Endodermal cell (in vitro differentiated cells): ENCODE data around the gene HEBP1. TPM values are rescaled to one million over a fixed set of nuclear protein-coding genes. Genes with fewer than 3 reads are reported as not detected.

Source experiments
- DNase-seq: peaks from one replicate; pipeline ENCODE4 v3.0.0-alpha.2; 2017
- H3K27ac ChIP-seq: 2 replicates; pipeline ENCODE4 v1.5.1; 2013; ENCODE audit warnings: mild to moderate bottlenecking, low read depth, low read length, moderate library complexity
- H3K27me3 ChIP-seq: 2 replicates; pipeline ENCODE4 v1.6.1; 2013; ENCODE audit warnings: mild to moderate bottlenecking, low read length, moderate library complexity; ENCODE audit not compliant: insufficient read depth, control insufficient read depth, poor library complexity, severe bottlenecking
- H3K36me3 ChIP-seq: 2 replicates; pipeline ENCODE4 v1.7.0; 2013; ENCODE audit warnings: mild to moderate bottlenecking, low read length, moderate library complexity; ENCODE audit not compliant: control insufficient read depth, insufficient read depth
- H3K4me1 ChIP-seq: one replicate; pipeline ENCODE4 v1.7.0; 2013; ENCODE audit warnings: low read length; ENCODE audit not compliant: control insufficient read depth, insufficient read depth
- H3K4me3 ChIP-seq: 2 replicates; pipeline ENCODE4 v1.5.1; 2013; ENCODE audit warnings: mild to moderate bottlenecking, low read length, moderate library complexity
- H3K9ac ChIP-seq: 2 replicates; pipeline ENCODE4 v1.6.1; 2013; ENCODE audit warnings: mild to moderate bottlenecking, low read length, moderate library complexity; ENCODE audit not compliant: poor library complexity, severe bottlenecking; ENCODE audit errors: extremely low read depth
- H3K9me3 ChIP-seq: 2 replicates; pipeline ENCODE4 v1.6.1; 2013; ENCODE audit warnings: mild to moderate bottlenecking, low read length, moderate library complexity; ENCODE audit not compliant: control insufficient read depth
- H3K27ac Mint-ChIP-seq: 2 replicates; pipeline ENCODE4 v1.8.0; 2020; ENCODE audit warnings: mixed read lengths
- H3K27me3 Mint-ChIP-seq: 2 replicates; pipeline ENCODE4 v1.8.0; 2021; ENCODE audit warnings: mild to moderate bottlenecking, mixed read lengths; ENCODE audit not compliant: insufficient read depth
- H3K36me3 Mint-ChIP-seq: 2 replicates; pipeline ENCODE4 v1.8.0; 2020; ENCODE audit warnings: low read depth, mixed read lengths
- H3K4me1 Mint-ChIP-seq: 2 replicates; pipeline ENCODE4 v1.8.0; 2020; ENCODE audit warnings: mixed read lengths
- H3K4me3 Mint-ChIP-seq: 2 replicates; pipeline ENCODE4 v1.8.0; 2020; ENCODE audit warnings: mild to moderate bottlenecking, moderate library complexity, mixed read lengths
- H3K9me3 Mint-ChIP-seq: 2 replicates; pipeline ENCODE4 v1.8.0; 2020; ENCODE audit warnings: mild to moderate bottlenecking, mixed read lengths
- CTCF ChIP-seq: fragments of 200-600 bp; sonication (generic); conservative IDR thresholded peaks from 2 replicates; pipeline ENCODE4 v1.5.0; 2021; ENCODE audit warnings: antibody characterized with exemption, mild to moderate bottlenecking
- WGBS, 2 experiments: methylation state at CpG; one replicate each; pipeline versions ENCODE4 v1.1.5 to v1.1.7; 2013; ENCODE audit warnings: missing lambda C conversion rate in 2 of 2, mixed read lengths in 1 of 2; ENCODE audit not compliant: insufficient coverage in 1 of 2, insufficient read length in 1 of 2; 5-methylcytosine and 5-hydroxymethylcytosine counted together
- total RNA-seq, 2 donors: library from RNA; stranded (reverse); fragmentation: NEBNext Ultra II Directional in 1 of 2; extraction: Animal tissue kit (Norgen Biotek cat#: 25700) in 1 of 2; gene quantifications; 2 replicates in 1 of 2; 3 replicates in 1 of 2; pipeline ENCODE4 v1.2.1, GENCODE V29; 2021

HEBP1 gene
- total RNA-seq, 2 donors from 2014 or later, result 27.4 to 29.1 TPM

DNA sequence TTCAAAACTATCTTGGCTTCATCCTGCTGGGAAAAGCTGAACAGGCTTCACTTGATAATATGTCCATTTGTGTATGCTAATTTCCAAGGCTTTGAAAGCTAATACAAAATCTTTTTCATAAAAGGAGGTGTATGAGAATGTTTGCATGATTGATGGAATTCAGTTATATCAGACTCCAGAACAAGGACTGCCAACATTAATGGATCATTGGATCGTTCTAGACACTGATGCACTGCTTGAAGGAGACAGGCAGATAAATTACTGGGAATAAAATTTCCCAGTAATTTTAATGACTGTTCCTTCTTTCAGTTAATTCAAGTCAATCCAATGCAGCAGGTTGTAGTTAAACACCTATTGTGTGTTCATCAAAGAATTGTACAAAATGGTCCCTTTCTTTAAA is 48.6 kb downstream of the HEBP1 start:
- peaks cover 2% of the 10 kb centered on the region for H3K27me3 Mint-ChIP-seq
- Histone ChIP-seq H3K4me1 (no peaks in the 10 kb centered on the region), H3K36me3 (peaks cover 16% of the 10 kb centered on the region), H3K9ac (no peak overlapping the region), H3K4me3 (no peak overlapping the region), H3K9me3 (no peaks in the 10 kb centered on the region), H3K27me3 (no peaks in the 10 kb centered on the region), H3K27ac (no peak overlapping the region)
- DNase-seq, result no peak
- no peak overlapping the region for H3K4me3 Mint-ChIP-seq
- TF ChIP-seq CTCF, result no peak
- no peak overlapping the region for H3K27ac Mint-ChIP-seq
- H3K36me3 Mint-ChIP-seq, result peaks cover 15% of the 10 kb centered on the region
- 100% methylated on average over 1 of the region's 1 CpG for WGBS, 2 experiments
- no peaks in the 10 kb centered on the region for H3K9me3 Mint-ChIP-seq
- H3K4me1 Mint-ChIP-seq, result peaks cover 6% of the 10 kb centered on the region

GRCh38 chr12:12947902-12948301 is 52.2 kb downstream of the HEBP1 start:
- 97 to 100% methylated on average over 3 to 4 of the region's 4 CpGs for WGBS, 2 experiments
- no peaks in the 10 kb centered on the region for H3K4me1 Mint-ChIP-seq
- H3K4me3 Mint-ChIP-seq, result no peak overlapping the region
- H3K4me1 ChIP-seq, result no peaks in the 10 kb centered on the region
- no peak overlapping the region for H3K27ac ChIP-seq
- no peak overlapping the region for H3K27ac Mint-ChIP-seq
- peaks cover 2% of the 10 kb centered on the region for H3K27me3 Mint-ChIP-seq
- TF ChIP-seq CTCF, result no peak
- no peak overlapping the region for H3K9ac ChIP-seq
- DNase-seq, result no peak
- H3K4me3 ChIP-seq, result no peak overlapping the region
- H3K36me3 ChIP-seq, result peaks cover 16% of the 10 kb centered on the region
- H3K9me3 ChIP-seq, result no peaks in the 10 kb centered on the region
- H3K27me3 ChIP-seq, result no peaks in the 10 kb centered on the region
- H3K9me3 Mint-ChIP-seq, result no peaks in the 10 kb centered on the region
- peaks cover 15% of the 10 kb centered on the region for H3K36me3 Mint-ChIP-seq

- peaks cover 16% of the 10 kb centered on the region for H3K36me3 ChIP-seq
- Mint-ChIP-seq H3K36me3 (peaks cover 15% of the 10 kb centered on the region), H3K27me3 (peaks cover 2% of the 10 kb centered on the region), H3K4me1 (no peaks in the 10 kb centered on the region), H3K4me3 (no peak overlapping the region), H3K27ac (no peak overlapping the region), H3K9me3 (no peaks in the 10 kb centered on the region)
- no peaks in the 10 kb centered on the region for H3K27me3 ChIP-seq
- H3K27ac ChIP-seq, result no peak overlapping the region
- no peak overlapping the region for H3K4me3 ChIP-seq
- H3K9ac ChIP-seq, result no peak overlapping the region
- no peaks in the 10 kb centered on the region for H3K9me3 ChIP-seq
- DNase-seq, result no peak
- H3K4me1 ChIP-seq, result no peaks in the 10 kb centered on the region
- 95 to 96% methylated on average over 6 to 7 of the region's 7 CpGs for WGBS, 2 experiments
- no peak for TF ChIP-seq CTCF
Measured at GRCh38 chr12:12946686-12947355, 53.2 kb downstream of the HEBP1 start.
